Erythroblast (primary cell): ENCODE data around the gene UGT2A1.

Experiments
- GATA1 ChIP-seq: IDR thresholded peaks from 2 replicates; pipeline ENCODE4 v1.6.1; 2011; ENCODE audit warnings: low read depth, mild to moderate bottlenecking, control low read depth, low read length, moderate library complexity
- POLR2A ChIP-seq: IDR thresholded peaks from 2 replicates; pipeline ENCODE4 v1.6.1; 2011; ENCODE audit warnings: mild to moderate bottlenecking, low read length

DNA sequence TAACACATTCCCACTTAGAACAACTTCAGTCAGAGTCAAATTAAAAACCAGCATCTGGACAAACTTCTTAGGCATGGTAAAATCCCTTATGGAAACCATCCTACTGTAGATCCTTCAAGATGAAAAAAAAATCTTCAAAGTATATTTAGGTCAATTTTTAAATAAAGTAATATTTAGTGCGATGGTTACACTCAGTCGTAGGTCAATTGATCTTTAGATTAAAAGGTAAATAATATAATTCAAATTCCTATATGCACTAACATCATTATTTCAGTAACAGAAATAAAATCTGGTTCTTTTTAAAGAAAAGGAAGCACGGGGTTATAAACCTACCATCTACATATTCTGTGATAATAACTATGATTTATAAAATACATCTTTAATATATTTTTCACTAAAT, 13.5 kb downstream of the UGT2A1 start, which contains the start of gene UGT2A2:
- TF ChIP-seq POLR2A (no peak), GATA1 (no peak)
